Astrocyte (in vitro differentiated cells and primary cell): ENCODE results near the gene DUSP6. TPM values are rescaled to one million over a fixed set of nuclear protein-coding genes. Genes with fewer than 3 reads are reported as not detected.

Experiments
- DNase-seq: peaks from one replicate; pipeline ENCODE4 v3.0.0-alpha.2; 2010; ENCODE audit warnings: low read depth
- FAIRE-seq: peaks from 2 replicates; lab custom pipeline; 2011; peaks lifted over from hg19 to GRCh38; lab: Jason Lieb, UNC
- H2AFZ ChIP-seq: 2 replicates; pipeline ENCODE4 v1.6.0; 2012; ENCODE audit warnings: low read depth, low read length, inconsistent platforms
- H3K27ac ChIP-seq: 2 replicates; pipeline ENCODE4 v1.5.1; 2011; ENCODE audit warnings: low read depth, low read length, inconsistent platforms
- H3K27me3 ChIP-seq: 2 replicates; pipeline ENCODE4 v1.6.0; 2011; ENCODE audit warnings: low read length, inconsistent platforms; ENCODE audit not compliant: insufficient read depth
- H3K36me3 ChIP-seq: 2 replicates; pipeline ENCODE4 v1.5.1; 2011; ENCODE audit warnings: low read length, inconsistent platforms; ENCODE audit not compliant: insufficient read depth
- H3K4me1 ChIP-seq: 2 replicates; pipeline ENCODE4 v1.5.1; 2011; ENCODE audit warnings: low read length, inconsistent platforms; ENCODE audit not compliant: insufficient read depth
- H3K4me2 ChIP-seq: 2 replicates; pipeline ENCODE4 v1.6.0; 2012; ENCODE audit warnings: low read length, inconsistent platforms
- H3K4me3 ChIP-seq: 2 replicates; pipeline ENCODE4 v1.5.1; 2011; ENCODE audit warnings: low read depth, mild to moderate bottlenecking, low read length, inconsistent platforms; ENCODE audit not compliant: insufficient read depth
- H3K79me2 ChIP-seq: 2 replicates; pipeline ENCODE4 v1.6.0; 2012; ENCODE audit warnings: mild to moderate bottlenecking, low read length, inconsistent platforms; ENCODE audit not compliant: insufficient read depth
- H3K9ac ChIP-seq: 2 replicates; pipeline ENCODE4 v1.6.0; 2012; ENCODE audit warnings: mild to moderate bottlenecking, low read length, inconsistent platforms
- H3K9me3 ChIP-seq: 2 replicates; pipeline ENCODE4 v1.5.1; 2012; ENCODE audit warnings: low read depth, mild to moderate bottlenecking, low read length, inconsistent platforms; ENCODE audit not compliant: insufficient read depth
- H4K20me1 ChIP-seq: 2 replicates; pipeline ENCODE4 v1.6.0; 2012; ENCODE audit warnings: low read length, inconsistent platforms; ENCODE audit not compliant: insufficient read depth
- H3K27ac Mint-ChIP-seq: one replicate; pipeline ENCODE4 v1.8.0; 2021; ENCODE audit warnings: mild to moderate bottlenecking, mixed read lengths; ENCODE audit not compliant: unreplicated experiment
- H3K27me3 Mint-ChIP-seq: one replicate; pipeline ENCODE4 v1.8.0; 2021; ENCODE audit warnings: low read depth, mixed read lengths; ENCODE audit not compliant: unreplicated experiment
- H3K36me3 Mint-ChIP-seq: one replicate; pipeline ENCODE4 v1.8.0; 2021; ENCODE audit warnings: low read depth, mixed read lengths; ENCODE audit not compliant: unreplicated experiment
- H3K4me1 Mint-ChIP-seq: one replicate; pipeline ENCODE4 v1.8.0; 2021; ENCODE audit warnings: low read depth, mixed read lengths; ENCODE audit not compliant: unreplicated experiment
- H3K4me3 Mint-ChIP-seq: one replicate; pipeline ENCODE4 v1.8.0; 2021; ENCODE audit warnings: mild to moderate bottlenecking, moderate library complexity, mixed read lengths; ENCODE audit not compliant: unreplicated experiment
- H3K9me3 Mint-ChIP-seq: one replicate; pipeline ENCODE4 v1.8.0; 2021; ENCODE audit warnings: mild to moderate bottlenecking, mixed read lengths; ENCODE audit not compliant: unreplicated experiment
- EZH2 ChIP-seq: IDR thresholded peaks from 2 replicates; pipeline ENCODE4 v1.6.1; 2012; ENCODE audit warnings: mild to moderate bottlenecking, low read length, inconsistent platforms; ENCODE audit not compliant: insufficient read depth
- total RNA-seq: library from RNA; stranded (reverse); gene quantifications from 2 replicates; pipeline ENCODE4 v1.2.1, GENCODE V29; 2021
- TF ChIP-seq, protein P1 (sequence below): IDR thresholded peaks from 2 replicates; pipeline ENCODE4 v1.5.1; 2011; ENCODE audit warnings: low read depth, mild to moderate bottlenecking, inconsistent platforms, low read length, moderate library complexity; ENCODE audit not compliant: insufficient read depth

The DUSP6 gene
- total RNA-seq, 1 donor from 2014 or later, result 63.0 TPM

DNA sequence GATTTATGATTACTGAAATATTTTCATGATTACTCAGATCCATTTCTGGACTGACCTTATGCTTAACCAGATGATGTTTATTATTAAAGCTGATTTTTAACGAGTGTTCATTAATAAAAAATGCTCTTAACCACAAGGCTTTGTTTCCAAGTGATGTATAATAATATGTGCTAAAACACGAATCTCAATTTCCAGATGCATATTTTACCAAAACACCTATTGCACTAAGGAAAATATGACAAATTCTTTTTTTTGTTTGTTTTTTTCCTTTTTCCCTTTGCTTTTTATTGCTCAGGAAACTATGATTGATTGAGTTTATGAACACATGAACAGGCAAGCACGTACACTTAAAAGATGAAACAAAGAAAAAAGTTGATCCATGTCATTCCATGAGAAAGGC lies 16.9 kb upstream of the DUSP6 start:
- H3K79me2 ChIP-seq, result no peaks in the 10 kb centered on the region

DNA sequence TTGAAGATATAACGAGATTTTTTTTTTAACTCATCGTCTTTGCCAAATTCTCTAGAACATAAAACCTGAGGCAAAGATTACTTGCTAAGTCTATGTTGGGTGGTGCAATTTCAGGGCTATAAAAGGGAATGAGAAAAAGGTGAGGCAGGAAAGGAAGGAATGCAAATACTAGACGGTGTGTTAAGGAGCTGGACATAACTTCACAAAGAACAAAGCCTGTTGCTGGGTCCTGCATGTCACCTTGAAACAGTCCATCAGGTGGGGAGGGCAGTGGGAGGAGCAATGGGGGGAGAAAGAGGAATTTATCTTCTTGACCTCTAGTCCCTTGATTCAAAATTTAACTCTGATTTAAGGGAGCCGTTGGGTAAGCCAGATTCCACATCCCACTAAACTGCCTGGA lies 16.1 kb upstream of the DUSP6 start:
- no peaks in the 10 kb centered on the region for H4K20me1 ChIP-seq
- no peaks in the 10 kb centered on the region for H3K36me3 ChIP-seq
- Mint-ChIP-seq H3K4me3 (no peak overlapping the region), H3K9me3 (no peaks in the 10 kb centered on the region), H3K27me3 (no peaks in the 10 kb centered on the region), H3K27ac (no peak overlapping the region), H3K36me3 (no peaks in the 10 kb centered on the region), H3K4me1 (peaks cover 46% of the 10 kb centered on the region)
- no peak overlapping the region for H3K4me2 ChIP-seq
- H3K9me3 ChIP-seq, result no peaks in the 10 kb centered on the region
- no peak overlapping the region for H3K4me3 ChIP-seq
- no peaks in the 10 kb centered on the region for H3K79me2 ChIP-seq
- no peak overlapping the region for H3K27ac ChIP-seq
- H2AFZ ChIP-seq, result no peak overlapping the region
- no peaks in the 10 kb centered on the region for H3K27me3 ChIP-seq
- DNase-seq (no peak), FAIRE-seq (no peak)
- H3K4me1 ChIP-seq, result peaks cover 25% of the 10 kb centered on the region
- H3K9ac ChIP-seq, result no peak overlapping the region
- no peak for TF ChIP-seq EZH2
- TF ChIP-seq, protein P1, sequence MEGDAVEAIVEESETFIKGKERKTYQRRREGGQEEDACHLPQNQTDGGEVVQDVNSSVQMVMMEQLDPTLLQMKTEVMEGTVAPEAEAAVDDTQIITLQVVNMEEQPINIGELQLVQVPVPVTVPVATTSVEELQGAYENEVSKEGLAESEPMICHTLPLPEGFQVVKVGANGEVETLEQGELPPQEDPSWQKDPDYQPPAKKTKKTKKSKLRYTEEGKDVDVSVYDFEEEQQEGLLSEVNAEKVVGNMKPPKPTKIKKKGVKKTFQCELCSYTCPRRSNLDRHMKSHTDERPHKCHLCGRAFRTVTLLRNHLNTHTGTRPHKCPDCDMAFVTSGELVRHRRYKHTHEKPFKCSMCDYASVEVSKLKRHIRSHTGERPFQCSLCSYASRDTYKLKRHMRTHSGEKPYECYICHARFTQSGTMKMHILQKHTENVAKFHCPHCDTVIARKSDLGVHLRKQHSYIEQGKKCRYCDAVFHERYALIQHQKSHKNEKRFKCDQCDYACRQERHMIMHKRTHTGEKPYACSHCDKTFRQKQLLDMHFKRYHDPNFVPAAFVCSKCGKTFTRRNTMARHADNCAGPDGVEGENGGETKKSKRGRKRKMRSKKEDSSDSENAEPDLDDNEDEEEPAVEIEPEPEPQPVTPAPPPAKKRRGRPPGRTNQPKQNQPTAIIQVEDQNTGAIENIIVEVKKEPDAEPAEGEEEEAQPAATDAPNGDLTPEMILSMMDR, result no peak

More for the DNA sequence above, 16.9 kb upstream of the DUSP6 start:
- TF ChIP-seq EZH2, result no peak
- TF ChIP-seq, protein P1, result no peak
- Histone ChIP-seq H2AFZ (no peak overlapping the region), H3K4me2 (no peak overlapping the region), H3K9ac (no peak overlapping the region), H3K27ac (no peak overlapping the region), H3K27me3 (no peaks in the 10 kb centered on the region), H3K4me1 (peaks cover 29% of the 10 kb centered on the region), H3K4me3 (no peak overlapping the region), H4K20me1 (no peaks in the 10 kb centered on the region), H3K36me3 (no peaks in the 10 kb centered on the region), H3K9me3 (no peaks in the 10 kb centered on the region)
- peak; percentile 45 for DNase-seq
- FAIRE-seq, result no peak
- peak overlapping the region; percentile 58 for H3K27ac Mint-ChIP-seq
- H3K9me3 Mint-ChIP-seq, result no peaks in the 10 kb centered on the region
- no peaks in the 10 kb centered on the region for H3K27me3 Mint-ChIP-seq
- H3K4me1 Mint-ChIP-seq, result peaks cover 47% of the 10 kb centered on the region
- no peak overlapping the region for H3K4me3 Mint-ChIP-seq
- H3K36me3 Mint-ChIP-seq, result no peaks in the 10 kb centered on the region

DNA sequence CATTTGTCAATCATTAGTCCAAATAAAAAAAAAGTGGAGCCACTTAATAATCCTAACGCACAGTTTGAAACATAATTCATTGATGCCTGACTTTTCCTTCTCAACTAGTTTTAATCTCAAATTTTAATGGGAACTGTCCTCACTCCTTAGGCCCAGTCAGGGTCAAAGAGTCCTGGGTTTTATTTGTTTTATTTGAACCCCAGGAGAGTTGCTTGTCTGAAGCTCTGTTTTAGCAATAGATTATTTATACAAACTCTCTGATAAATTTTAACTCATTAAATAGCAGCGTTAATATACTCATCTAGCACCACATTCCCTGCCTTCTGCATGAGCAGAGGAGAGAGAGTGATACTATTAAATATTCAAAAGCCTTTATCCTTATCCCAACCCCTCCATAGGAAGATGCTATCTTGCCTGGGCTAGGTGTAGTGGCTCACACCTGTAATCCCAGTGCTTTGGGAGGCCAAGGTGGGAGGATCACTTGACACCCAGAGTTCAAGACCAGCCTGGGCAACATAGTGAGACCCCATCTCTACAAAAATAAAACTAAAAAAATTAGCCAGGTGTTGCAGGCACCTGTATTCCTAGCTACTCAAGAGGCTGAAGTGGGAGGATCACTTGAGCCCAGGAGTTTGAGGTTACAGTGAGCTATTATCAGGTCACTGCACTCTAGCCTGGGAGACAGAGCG lies 14.5 kb upstream of the DUSP6 start:
- H3K4me2 ChIP-seq, result no peak overlapping the region
- no peak overlapping the region for H3K4me3 Mint-ChIP-seq
- H3K4me1 ChIP-seq, result peaks cover 16% of the 10 kb centered on the region
- H3K27ac ChIP-seq, result no peak overlapping the region
- H3K9ac ChIP-seq, result no peak overlapping the region
- no peak overlapping the region for H3K27ac Mint-ChIP-seq
- H3K36me3 ChIP-seq, result no peaks in the 10 kb centered on the region
- no peaks in the 10 kb centered on the region for H4K20me1 ChIP-seq
- no peaks in the 10 kb centered on the region for H3K79me2 ChIP-seq
- no peaks in the 10 kb centered on the region for H3K9me3 ChIP-seq
- no peak overlapping the region for H2AFZ ChIP-seq
- TF ChIP-seq, protein P1, result no peak
- TF ChIP-seq EZH2, result no peak
- H3K36me3 Mint-ChIP-seq, result no peaks in the 10 kb centered on the region
- H3K27me3 ChIP-seq, result no peaks in the 10 kb centered on the region
- no peak for DNase-seq
- no peak for FAIRE-seq
- H3K9me3 Mint-ChIP-seq, result no peaks in the 10 kb centered on the region
- no peaks in the 10 kb centered on the region for H3K27me3 Mint-ChIP-seq
- no peak overlapping the region for H3K4me3 ChIP-seq
- peaks cover 43% of the 10 kb centered on the region for H3K4me1 Mint-ChIP-seq
